ENCODE measurements around the gene GPR35. TPM values are rescaled to one million over a fixed set of nuclear protein-coding genes. Genes with fewer than 3 reads are reported as not detected.

Gene GPR35
- total RNA-seq, 1 donor from 2014 or later, result not detected

GRCh38 chr2:240589375-240589774 lies 35.9 kb upstream of the GPR35 start:
- no peak overlapping the region for H3K4me3 ChIP-seq (ENCODE audit: low read depth, low read length)
- TF ChIP-seq CTCF (conservative IDR thresholded peaks at IDR 0.05; ENCODE audit: low read depth, low read length), result no peak
- no peak for DNase-seq (ENCODE audit: low read depth)

DNA sequence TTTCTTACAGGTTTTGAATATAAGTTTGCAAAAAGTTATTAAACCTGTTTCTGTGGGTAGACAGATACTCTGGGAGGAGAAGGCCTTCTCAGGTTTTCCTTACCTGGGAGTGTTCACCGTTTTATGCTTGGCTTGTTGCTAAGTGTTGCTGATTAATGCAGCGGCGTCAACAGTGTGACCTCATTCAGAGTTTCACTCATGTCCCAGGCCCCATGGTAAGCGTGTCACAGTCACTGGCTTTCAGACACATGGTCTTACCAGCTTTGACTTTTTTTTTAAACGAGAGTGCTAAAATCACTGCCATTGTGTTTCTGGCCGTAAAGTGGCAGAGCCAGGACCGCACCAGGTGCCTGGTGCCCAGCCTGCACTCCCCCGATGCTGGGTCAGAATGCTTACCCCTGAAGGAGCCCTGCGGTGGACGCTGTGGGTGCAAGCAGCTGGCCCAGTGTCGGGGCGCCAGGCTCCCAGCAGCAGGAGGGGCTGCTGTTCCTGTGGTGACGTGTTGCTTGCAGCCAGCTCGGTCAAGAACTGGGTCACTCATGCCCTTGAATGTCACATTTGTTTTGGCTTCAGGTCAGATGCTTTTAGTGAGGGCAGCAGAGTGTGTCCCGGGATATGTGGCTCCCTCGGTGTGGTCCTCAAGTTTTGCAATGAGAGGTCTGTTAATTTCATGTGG lies 35.3 kb upstream of the GPR35 start:
- TF ChIP-seq CTCF (conservative IDR thresholded peaks at IDR 0.05; ENCODE audit: low read depth, low read length), result no peak
- no peak for DNase-seq (ENCODE audit: low read depth)
- H3K4me3 ChIP-seq (ENCODE audit: low read depth, low read length), result no peak overlapping the region

- no peak overlapping the region for H3K4me3 ChIP-seq (ENCODE audit: low read depth, low read length)
- DNase-seq (ENCODE audit: low read depth), result no peak
- no peak for TF ChIP-seq CTCF (conservative IDR thresholded peaks at IDR 0.05; ENCODE audit: low read depth, low read length)
Measured at GRCh38 chr2:240590681-240591111, 34.6 kb upstream of the GPR35 start.

DNA sequence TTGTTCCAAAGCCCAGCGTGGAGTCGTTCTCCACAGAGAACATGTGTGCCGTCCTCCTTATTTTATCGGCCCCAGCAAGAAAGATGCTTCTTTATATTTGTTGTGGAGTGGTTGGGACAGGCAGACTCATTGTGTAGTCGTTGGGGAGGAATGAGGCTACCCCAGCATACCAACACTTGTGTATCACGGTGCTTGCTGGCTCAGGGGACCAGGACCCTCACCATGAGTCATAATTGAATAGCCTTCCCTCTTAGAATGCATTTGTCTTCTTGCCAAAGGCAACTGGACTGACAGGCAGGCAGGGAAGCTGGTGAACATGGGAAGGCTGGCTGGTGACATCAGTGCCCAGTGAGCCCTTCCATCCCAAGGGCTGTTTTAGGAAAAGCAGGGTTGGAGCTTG lies 34.1 kb upstream of the GPR35 start:
- DNase-seq (ENCODE audit: low read depth), result no peak
- TF ChIP-seq CTCF (conservative IDR thresholded peaks at IDR 0.05; ENCODE audit: low read depth, low read length), result no peak
- no peak overlapping the region for H3K4me3 ChIP-seq (ENCODE audit: low read depth, low read length)

GRCh38 chr2:240591784-240592183 lies 33.5 kb upstream of the GPR35 start:
- DNase-seq (ENCODE audit: low read depth), result no peak
- TF ChIP-seq CTCF (conservative IDR thresholded peaks at IDR 0.05; ENCODE audit: low read depth, low read length), result no peak
- H3K4me3 ChIP-seq (ENCODE audit: low read depth, low read length), result no peak overlapping the region

- TF ChIP-seq CTCF (conservative IDR thresholded peaks at IDR 0.05; ENCODE audit: low read depth, low read length), result no peak
- DNase-seq (ENCODE audit: low read depth), result no peak
Measured at GRCh38 chr2:240593026-240593702, 32.1 kb upstream of the GPR35 start.

More at GRCh38 chr2:240593026-240593702, 32.1 kb upstream of the GPR35 start:
- no peak overlapping the region for H3K4me3 ChIP-seq (ENCODE audit: low read depth, low read length)

Data from epithelial cell of proximal tubule (primary cell).